HepG2 (cell line): ENCODE results near the gene HSPB8. TPM values are rescaled to one million over a fixed set of nuclear protein-coding genes. Genes with fewer than 3 reads are reported as not detected.

Experiments used
- ATAC-seq: fragments of 200-7000 bp; cut with Tn5 transposase; 3 replicates; pipeline ENCODE4 v1.9.1; 2020; ENCODE audit warnings: mild to moderate bottlenecking, moderate library complexity
- BruUV-seq: library from RNA; stranded (reverse); fragments of 400-500 nt; replicated peaks from 2 replicates; lab custom pipeline; 2021; lab: Mats Ljungman, UMichigan
- CTCF ChIA-PET: fragments of 300-600 bp; formaldehyde crosslinking; extraction: SDS; loops from one replicate; lab custom pipeline; 2021; ENCODE audit warnings: low total read pairs, inconsistent platforms, low intra/inter-chr PET ratio; lab: Yijun Ruan, JAX
- POLR2A ChIA-PET: fragments of 350-600 bp; sonication (Branson Sonifier 250); formaldehyde crosslinking; loops from one replicate; lab custom pipeline; 2020; ENCODE audit warnings: antibody characterized with exemption, inconsistent platforms; lab: Yijun Ruan, JAX
- DNase-seq: peaks from one replicate; pipeline ENCODE4 v3.0.0-alpha.2; 2015; ENCODE audit warnings: low spot score
- FAIRE-seq: peaks from 3 replicates; lab custom pipeline; 2011; peaks lifted over from hg19 to GRCh38; lab: Jason Lieb, UNC
- H2AFZ ChIP-seq: one replicate; pipeline ENCODE4 v1.6.1; 2011; ENCODE audit warnings: low read length, inconsistent platforms
- H3K27ac ChIP-seq: fragments of 300-600 bp; 3 replicates; pipeline ENCODE4 v1.8.0; 2011; ENCODE audit warnings: mixed run types, mild to moderate bottlenecking, mixed read lengths, low read length, inconsistent platforms; ENCODE audit not compliant: insufficient read depth; ENCODE audit errors: extremely low read length
- H3K27me3 ChIP-seq, 2 experiments: fragments of 200-600 bp in 1 of 2; 2 replicates in 1 of 2; 3 replicates in 1 of 2; pipeline versions ENCODE4 v1.6.0 to v1.8.0; 2011; ENCODE audit warnings: low read length in 2 of 2, mild to moderate bottlenecking in 2 of 2, moderate library complexity in 2 of 2, inconsistent platforms in 1 of 2; ENCODE audit not compliant: insufficient read depth in 2 of 2, control insufficient read depth in 1 of 2
- H3K36me3 ChIP-seq, 2 experiments: fragments of 200-600 bp in 1 of 2; replicated peaks in 1 of 2; 2 replicates in 1 of 2; 3 replicates in 1 of 2; pipeline versions ENCODE4 v1.5.1 to v1.8.0; 2011; ENCODE audit warnings: low read length in 2 of 2, inconsistent platforms in 1 of 2; ENCODE audit not compliant: insufficient read depth in 2 of 2, control insufficient read depth in 1 of 2
- H3K4me1 ChIP-seq: 2 replicates; pipeline ENCODE4 v1.5.1; 2012; ENCODE audit warnings: low read length, inconsistent platforms; ENCODE audit not compliant: insufficient read depth
- H3K4me2 ChIP-seq: 2 replicates; pipeline ENCODE4 v1.6.0; 2011; ENCODE audit warnings: low read depth, low read length, inconsistent platforms
- H3K4me3 ChIP-seq, 3 experiments: fragments of 200-600 bp in 1 of 3; sonication (generic), shearing (Covaris generic) in 1 of 3; replicated peaks in 1 of 3; 2 replicates each; pipeline ENCODE4 v1.5.1; 2011 to 2016; ENCODE audit warnings: low read length in 3 of 3, inconsistent platforms in 2 of 3, low read depth in 2 of 3, mild to moderate bottlenecking in 2 of 3, control low read depth in 1 of 3, mixed read lengths in 1 of 3; ENCODE audit not compliant: insufficient read depth in 1 of 3
- H3K79me2 ChIP-seq: one replicate; pipeline ENCODE4 v1.6.1; 2011; ENCODE audit warnings: low read length, inconsistent platforms; ENCODE audit not compliant: insufficient read depth
- H3K9ac ChIP-seq: 2 replicates; pipeline ENCODE4 v1.6.0; 2011; ENCODE audit warnings: mild to moderate bottlenecking, low read depth, low read length, inconsistent platforms; ENCODE audit not compliant: insufficient read depth
- H3K9me3 ChIP-seq: 2 replicates; pipeline ENCODE4 v1.5.1; 2012; ENCODE audit warnings: mild to moderate bottlenecking, low read length
- H4K20me1 ChIP-seq: 2 replicates; pipeline ENCODE4 v1.6.0; 2011; ENCODE audit warnings: inconsistent platforms, mild to moderate bottlenecking, low read length, moderate library complexity; ENCODE audit not compliant: insufficient read depth
- FUBP1 ChIP-seq: sonication (generic); formaldehyde crosslinking; IDR thresholded peaks from 2 replicates; pipeline ENCODE4 v1.5.1; 2020; ENCODE audit warnings: missing genetic modification reagents, mild to moderate bottlenecking, borderline replicate concordance
- GTF3A ChIP-seq: sonication (generic); formaldehyde crosslinking; conservative IDR thresholded peaks from 2 replicates; pipeline ENCODE4 v1.4.0; 2020; ENCODE audit warnings: mild to moderate bottlenecking, missing genetic modification reagents
- IRX3 ChIP-seq: sonication (generic); formaldehyde crosslinking; IDR thresholded peaks from 2 replicates; pipeline ENCODE4 v1.8.1; 2023; ENCODE audit warnings: mild to moderate bottlenecking, low read depth, missing genetic modification reagents, borderline replicate concordance
- PHF21A ChIP-seq: sonication (generic); formaldehyde crosslinking; IDR thresholded peaks from 2 replicates; pipeline ENCODE4 v1.5.0; 2020; ENCODE audit warnings: mild to moderate bottlenecking, missing genetic modification reagents
- RARA ChIP-seq: IDR thresholded peaks from 2 replicates; pipeline ENCODE4 v1.6.1; 2016; ENCODE audit warnings: missing genetic modification reagents, missing compliant biosample characterization
- ZKSCAN5 ChIP-seq: sonication (generic); formaldehyde crosslinking; IDR thresholded peaks from 2 replicates; pipeline ENCODE4 v1.5.1; 2020; ENCODE audit warnings: mild to moderate bottlenecking, missing genetic modification reagents
- ZNF20 ChIP-seq: sonication (generic); formaldehyde crosslinking; IDR thresholded peaks from 2 replicates; pipeline ENCODE4 v1.4.0; 2020; ENCODE audit warnings: mild to moderate bottlenecking, moderate library complexity, missing genetic modification reagents
- ZNF275 ChIP-seq: sonication (generic); formaldehyde crosslinking; IDR thresholded peaks from 2 replicates; pipeline ENCODE4 v1.8.0; 2022; ENCODE audit warnings: missing genetic modification reagents, mild to moderate bottlenecking, inconsistent platforms, borderline replicate concordance
- ZNF589 ChIP-seq: sonication (generic); formaldehyde crosslinking; conservative IDR thresholded peaks from 2 replicates; pipeline ENCODE4 v1.8.0; 2022; ENCODE audit warnings: mild to moderate bottlenecking, moderate library complexity, missing genetic modification reagents
- ZNF616 ChIP-seq: sonication (generic); formaldehyde crosslinking; IDR thresholded peaks from 2 replicates; pipeline ENCODE4 v1.5.0; 2020; ENCODE audit warnings: low read depth, mild to moderate bottlenecking, missing genetic modification reagents
- WGBS: methylation state at CpG from one replicate; pipeline ENCODE4 v1.1.6; 2017; ENCODE audit warnings: low lambda C conversion rate; 5-methylcytosine and 5-hydroxymethylcytosine counted together
- in situ Hi-C: cut with HindIII; loops from 2 replicates; pipeline ENCODE4 v1.10.0; 2017; ENCODE audit warnings: low pct_unique_long_range_greater_than_20kb; ENCODE audit not compliant: extremely low pct_ligation_motif_present
- intact Hi-C: fragments of 100-400 bp; cut with micrococcal nuclease; formaldehyde crosslinking; loops from one replicate; pipeline ENCODE4 v1.10.0; 2022; ENCODE audit not compliant: unreplicated experiment
- polyA plus RNA-seq, 8 experiments: library from polyadenylated mRNA; depleted of rRNA in 3 of 8; stranded (reverse) in 7 of 8; unstranded in 1 of 8; fragments of >200 nt; fragmentation: Illumina TruSeq in 4 of 8; extraction: Trizol in 4 of 8; gene quantifications; 2 replicates each; pipeline versions ENCODE4 v1.2.1 to v1.2.3, GENCODE V29; 2011 to 2016; ENCODE audit warnings: low read depth in 4 of 8, missing spikeins in 1 of 8, mixed read lengths in 1 of 8; ENCODE audit not compliant: insufficient read depth in 1 of 8
- total RNA-seq, 5 experiments: library from RNA; depleted of rRNA; stranded (reverse); fragments of >200 nt; fragmentation: Illumina TruSeq; extraction: Trizol; gene quantifications; 2 replicates each; pipeline ENCODE4 v1.2.3, GENCODE V29; 2016; ENCODE audit warnings: low read depth in 1 of 5
- TF ChIP-seq, protein P1 (sequence below): sonication (generic); formaldehyde crosslinking; IDR thresholded peaks from 2 replicates; pipeline ENCODE4 v1.4.0; 2020; ENCODE audit warnings: mild to moderate bottlenecking, missing genetic modification reagents
- TF ChIP-seq, protein P2 (sequence below): sonication (generic); formaldehyde crosslinking; IDR thresholded peaks from 2 replicates; pipeline ENCODE4 v1.5.1; 2020; ENCODE audit warnings: mild to moderate bottlenecking, missing genetic modification reagents

HSPB8 gene
- total and polyA plus RNA-seq, 2 of the 13 experiments (the other 11 are each of a cell fraction or from before 2014, with no cell fraction given) = 0.49 to 0.54 TPM

- Histone ChIP-seq H3K9me3 (no peaks in the 10 kb centered on the region), H3K4me1 (no peaks in the 10 kb centered on the region), H3K4me3 (no peak overlapping the region), H3K27ac (no peak overlapping the region), H3K79me2 (no peaks in the 10 kb centered on the region), H3K27me3 (no peaks in the 10 kb centered on the region), H3K4me2 (no peak overlapping the region), H4K20me1 (no peaks in the 10 kb centered on the region), H3K36me3 (no peaks in the 10 kb centered on the region), H2AFZ (no peak overlapping the region), H3K9ac (no peak overlapping the region)
- FAIRE-seq (no peak), DNase-seq (no peak), ATAC-seq (no peak)
- intact Hi-C loops = no loop called here
- TF ChIP-seq, protein P1, sequence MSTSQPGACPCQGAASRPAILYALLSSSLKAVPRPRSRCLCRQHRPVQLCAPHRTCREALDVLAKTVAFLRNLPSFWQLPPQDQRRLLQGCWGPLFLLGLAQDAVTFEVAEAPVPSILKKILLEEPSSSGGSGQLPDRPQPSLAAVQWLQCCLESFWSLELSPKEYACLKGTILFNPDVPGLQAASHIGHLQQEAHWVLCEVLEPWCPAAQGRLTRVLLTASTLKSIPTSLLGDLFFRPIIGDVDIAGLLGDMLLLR (CRISPR knock-in tag) = no peak
- no peak for TF ChIP-seq ZKSCAN5 (CRISPR knock-in tag)
- in situ Hi-C loops = no loop called here
- 17% methylated on average over 3 of the region's 3 CpGs for WGBS
- POLR2A ChIA-PET = no interaction called here
- CTCF ChIA-PET = no interaction called here
- no TSS peak for BruUV-seq
These were observed 10.8 kb upstream of the HSPB8 start for GRCh38 chr12:119167902-119168301.

DNA sequence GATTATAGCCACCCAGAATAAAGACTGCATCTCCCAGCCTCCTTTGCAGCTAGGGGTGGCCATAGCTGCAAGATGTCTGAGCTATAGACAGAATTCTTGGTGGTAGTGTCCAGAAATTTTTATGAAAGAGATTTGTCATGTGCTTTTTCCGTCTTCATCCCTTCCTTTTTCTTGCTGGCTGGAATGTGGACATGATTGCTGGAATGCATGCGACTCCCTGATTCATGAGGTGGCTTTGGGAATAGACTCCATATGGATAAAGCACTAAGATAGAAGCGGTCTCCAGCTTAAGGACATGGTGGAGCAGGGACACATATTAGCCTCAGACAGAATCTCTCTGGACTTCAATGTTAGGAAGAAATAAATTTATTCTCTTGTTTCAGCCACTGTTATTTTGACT, 10.0 kb upstream of the HSPB8 start:
- intact Hi-C loops = no loop called here
- no peak for FAIRE-seq
- H3K79me2 ChIP-seq = no peaks in the 10 kb centered on the region
- no peaks in the 10 kb centered on the region for H3K9me3 ChIP-seq
- no peaks in the 10 kb centered on the region for H3K36me3 ChIP-seq
- no peaks in the 10 kb centered on the region for H4K20me1 ChIP-seq
- no peaks in the 10 kb centered on the region for H3K4me1 ChIP-seq
- in situ Hi-C loops = no loop called here
- 39% methylated on average over 3 of the region's 3 CpGs for WGBS
- POLR2A ChIA-PET = no interaction called here
- ATAC-seq = no peak
- no peak for DNase-seq
- no peak overlapping the region for H3K27ac ChIP-seq
- CTCF ChIA-PET = no interaction called here
- no peak overlapping the region for H3K4me3 ChIP-seq
- no TSS peak for BruUV-seq
- H3K4me2 ChIP-seq = no peak overlapping the region
- no peak overlapping the region for H3K9ac ChIP-seq
- no peak overlapping the region for H2AFZ ChIP-seq
- no peaks in the 10 kb centered on the region; a peak in 1 of 5 replicates for H3K27me3 ChIP-seq
- TF ChIP-seq, protein P2, sequence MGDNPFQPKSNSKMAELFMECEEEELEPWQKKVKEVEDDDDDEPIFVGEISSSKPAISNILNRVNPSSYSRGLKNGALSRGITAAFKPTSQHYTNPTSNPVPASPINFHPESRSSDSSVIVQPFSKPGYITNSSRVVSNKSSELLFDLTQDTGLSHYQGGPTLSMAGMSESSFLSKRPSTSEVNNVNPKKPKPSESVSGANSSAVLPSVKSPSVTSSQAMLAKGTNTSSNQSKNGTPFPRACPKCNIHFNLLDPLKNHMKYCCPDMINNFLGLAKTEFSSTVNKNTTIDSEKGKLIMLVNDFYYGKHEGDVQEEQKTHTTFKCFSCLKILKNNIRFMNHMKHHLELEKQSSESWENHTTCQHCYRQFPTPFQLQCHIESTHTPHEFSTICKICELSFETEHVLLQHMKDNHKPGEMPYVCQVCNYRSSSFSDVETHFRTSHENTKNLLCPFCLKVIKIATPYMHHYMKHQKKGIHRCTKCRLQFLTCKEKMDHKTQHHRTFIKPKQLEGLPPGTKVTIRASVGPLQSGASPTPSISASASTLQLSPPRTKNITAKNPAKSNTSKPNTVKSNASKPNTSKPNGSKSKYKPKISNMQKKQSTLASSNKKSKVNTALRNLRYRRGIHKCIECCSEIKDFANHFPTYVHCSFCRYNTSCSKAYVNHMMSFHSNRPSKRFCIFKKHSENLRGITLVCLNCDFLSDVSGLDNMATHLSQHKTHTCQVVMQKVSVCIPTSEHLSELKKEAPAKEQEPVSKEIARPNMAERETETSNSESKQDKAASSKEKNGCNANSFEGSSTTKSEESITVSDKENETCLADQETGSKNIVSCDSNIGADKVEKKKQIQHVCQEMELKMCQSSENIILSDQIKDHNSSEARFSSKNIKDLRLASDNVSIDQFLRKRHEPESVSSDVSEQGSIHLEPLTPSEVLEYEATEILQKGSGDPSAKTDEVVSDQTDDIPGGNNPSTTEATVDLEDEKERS = no peak
- TF ChIP-seq RARA (CRISPR knock-in tag) (no peak), GTF3A (CRISPR knock-in tag) (no peak), ZNF20 (no peak), PHF21A (CRISPR knock-in tag) (no peak), ZNF589 (no peak), FUBP1 (CRISPR knock-in tag) (no peak), IRX3 (no peak), ZNF616 (no peak), ZNF275 (no peak)
